Right lobe of liver (tissue), 6 donors: Measurements from ENCODE around the gene BRSK2. TPM values are rescaled to one million over a fixed set of nuclear protein-coding genes. Genes with fewer than 3 reads are reported as not detected.
"Not testable (repeated sequence)": the region's sequence is repeated elsewhere in the genome, so short reads cannot be mapped to it uniquely, and the experiment has no call there.

Experiments used
- ATAC-seq, 4 donors: fragments of 200-7000 bp; cut with Tn5 transposase; one replicate each; pipeline ENCODE4 v1.9.1; 2020; ENCODE audit warnings: mild to moderate bottlenecking in 4 of 4, moderate library complexity in 4 of 4
- DNase-seq, 3 donors: peaks; one replicate each; pipeline ENCODE4 v3.0.0-alpha.2; 2020
- H3K27ac ChIP-seq, 3 donors: fragments of 200-600 bp; one replicate each; pipeline ENCODE4 v1.8.0; 2022
- H3K27me3 ChIP-seq, 2 donors: fragments of 200-600 bp; one replicate each; pipeline ENCODE4 v1.8.0; 2022
- H3K36me3 ChIP-seq, 4 donors: fragments of 200-600 bp; sonication (generic) in 1 of 4; one replicate each; pipeline versions ENCODE4 v1.5.1 to v1.8.0; 2017 to 2022; ENCODE audit warnings: control low read depth in 1 of 4
- H3K4me1 ChIP-seq, 4 donors: fragments of 200-600 bp; sonication (generic) in 1 of 4; one replicate each; pipeline versions ENCODE4 v1.5.1 to v1.8.0; 2017 to 2022; ENCODE audit warnings: control low read depth in 1 of 4
- H3K4me3 ChIP-seq, 3 donors: fragments of 200-600 bp; one replicate each; pipeline ENCODE4 v1.8.0; 2022
- H3K9me3 ChIP-seq, 4 donors: fragments of 200-600 bp; sonication (generic) in 1 of 4; one replicate each; pipeline versions ENCODE4 v1.5.1 to v1.8.0; 2017 to 2022; ENCODE audit warnings: control low read depth in 1 of 4
- POLR2A ChIP-seq: fragments of 450-650 bp; IDR thresholded peaks from one replicate; pipeline ENCODE4 v1.6.1; 2017; ENCODE audit warnings: antibody characterized with exemption, mild to moderate bottlenecking
- WGBS: methylation state at CpG from one replicate; pipeline ENCODE4 v1.1.6; 2018; ENCODE audit warnings: low coverage, low lambda C conversion rate; ENCODE audit not compliant: insufficient coverage; ENCODE audit errors: missing lambda C conversion rate; 5-methylcytosine and 5-hydroxymethylcytosine counted together
- intact Hi-C, 2 donors: fragments of 100-400 bp; cut with DNase I; formaldehyde crosslinking; loops; one replicate each; pipeline versions ENCODE4 v1.11.2 to v1.14.1; 2022
- long read RNA-seq: library from polyadenylated mRNA; unstranded; transcript quantifications from one replicate; pipeline ENCODE4 v2.0.0, GENCODE V29; 2019
- total RNA-seq, 6 experiments: library from RNA; depleted of rRNA in 2 of 6; stranded (reverse); fragments of >200 nt in 2 of 6; fragmentation: NEBNext Ultra II Directional in 3 of 6; extraction: Animal tissue kit (Norgen Biotek cat#: 25700) in 3 of 6; gene quantifications; one replicate each; pipeline versions ENCODE4 v1.1.0 to v1.2.4, GENCODE V29; 2016 to 2023
- TF ChIP-seq, protein P1 (sequence below), 4 donors: fragments of 200-600 bp in 3 of 4; fragments of 450-650 bp in 1 of 4; IDR thresholded peaks; one replicate each; pipeline versions ENCODE4 v1.5.1 to v1.8.0; 2016 to 2022; ENCODE audit warnings: antibody characterized with exemption in 4 of 4, mild to moderate bottlenecking in 2 of 4
- donor health status: DM: no; HTN: yes; CAD: no.
- donor health status: DM: no; HTN: no; CAD: no.
- donor health status: DM: no; HTN: no; CAD: no.
- donor health status: DM: no; HTN: yes; CAD: no.
- donor health status: DM: no; HTN: yes; CAD: no.

Gene BRSK2
- under 1 TPM in 2 of 6 experiments, not detected in 4; 0.12 to 0.49 TPM for total RNA-seq
- long read RNA-seq: 0 reads

DNA sequence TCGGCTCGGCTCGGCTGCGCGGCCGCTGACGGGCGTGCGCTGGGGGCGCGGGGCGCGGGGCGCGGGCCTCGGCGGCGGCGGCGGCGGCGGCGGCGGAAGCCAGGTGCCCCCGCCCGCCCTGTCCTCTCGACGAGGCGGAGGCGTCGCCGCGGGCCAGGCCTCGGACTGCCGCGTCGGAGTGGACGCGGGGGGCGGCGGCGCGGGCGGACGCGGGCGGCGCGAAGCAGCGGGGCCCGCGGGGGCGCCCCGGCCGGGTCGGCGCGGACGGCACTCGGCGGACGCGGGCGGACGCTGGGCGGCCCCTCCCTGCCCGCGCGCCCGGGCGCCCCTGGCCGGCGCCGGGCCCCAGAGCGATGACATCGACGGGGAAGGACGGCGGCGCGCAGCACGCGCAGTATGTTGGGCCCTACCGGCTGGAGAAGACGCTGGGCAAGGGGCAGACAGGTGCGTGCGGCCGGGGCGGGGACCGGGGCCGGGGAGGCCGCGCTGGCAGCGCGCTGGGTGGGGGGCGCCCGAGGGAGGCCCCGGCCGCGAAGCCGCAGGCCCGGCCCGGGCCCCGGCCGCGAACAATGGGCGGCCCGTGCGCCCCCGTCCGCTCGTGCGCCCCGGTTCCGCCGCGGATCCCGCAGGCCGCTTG, at the start of gene BRSK2:
Gene BRSK2 (plus strand): TSS at position 3 of the 637 bp plus-strand sequence. CDS start 351 bp downstream, at position 354.
- 0% methylated on average over 6 of the region's 119 CpGs for WGBS
- no peak for DNase-seq
- H3K4me1 ChIP-seq: peaks cover 0 to 7% (median 0%) of the 10 kb centered on the region in 4 donors
- H3K9me3 ChIP-seq: no peaks in the 10 kb centered on the region
- no peak within 1 kb of the TSS for H3K27ac ChIP-seq
- intact Hi-C loops: no loop called here
- no peak for TF ChIP-seq POLR2A
- TF ChIP-seq, protein P1, sequence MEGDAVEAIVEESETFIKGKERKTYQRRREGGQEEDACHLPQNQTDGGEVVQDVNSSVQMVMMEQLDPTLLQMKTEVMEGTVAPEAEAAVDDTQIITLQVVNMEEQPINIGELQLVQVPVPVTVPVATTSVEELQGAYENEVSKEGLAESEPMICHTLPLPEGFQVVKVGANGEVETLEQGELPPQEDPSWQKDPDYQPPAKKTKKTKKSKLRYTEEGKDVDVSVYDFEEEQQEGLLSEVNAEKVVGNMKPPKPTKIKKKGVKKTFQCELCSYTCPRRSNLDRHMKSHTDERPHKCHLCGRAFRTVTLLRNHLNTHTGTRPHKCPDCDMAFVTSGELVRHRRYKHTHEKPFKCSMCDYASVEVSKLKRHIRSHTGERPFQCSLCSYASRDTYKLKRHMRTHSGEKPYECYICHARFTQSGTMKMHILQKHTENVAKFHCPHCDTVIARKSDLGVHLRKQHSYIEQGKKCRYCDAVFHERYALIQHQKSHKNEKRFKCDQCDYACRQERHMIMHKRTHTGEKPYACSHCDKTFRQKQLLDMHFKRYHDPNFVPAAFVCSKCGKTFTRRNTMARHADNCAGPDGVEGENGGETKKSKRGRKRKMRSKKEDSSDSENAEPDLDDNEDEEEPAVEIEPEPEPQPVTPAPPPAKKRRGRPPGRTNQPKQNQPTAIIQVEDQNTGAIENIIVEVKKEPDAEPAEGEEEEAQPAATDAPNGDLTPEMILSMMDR (IDR thresholded peaks at IDR 0.05): no peak
- H3K4me3 ChIP-seq: peak within 1 kb of the TSS; percentile 38 to 47 (median 43)
- H3K36me3 ChIP-seq: no peaks in the 10 kb centered on the region
- ATAC-seq: no peak
- peaks cover 4 to 5% of the 10 kb centered on the region in 2 donors for H3K27me3 ChIP-seq

DNA sequence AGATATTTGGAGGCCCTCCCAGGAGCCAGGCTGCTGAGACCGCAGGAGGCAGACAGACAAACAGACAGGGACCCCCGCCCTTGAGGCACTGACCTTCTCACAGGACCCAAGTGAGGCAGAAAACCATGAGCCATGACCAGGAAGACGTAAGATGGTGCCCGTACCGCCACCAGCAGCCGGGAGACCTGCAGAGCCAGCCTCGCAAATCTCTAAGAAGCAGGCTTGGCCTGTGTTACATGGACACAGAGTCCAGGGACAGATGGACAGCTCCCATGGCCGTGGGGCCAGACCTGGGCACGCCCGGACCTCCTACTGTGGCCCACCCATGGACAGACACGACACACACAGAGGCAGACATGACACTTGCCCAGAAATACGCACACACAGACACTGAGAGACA, 49.6 kb upstream of the BRSK2 start:
- ATAC-seq: no peak
- no peaks in the 10 kb centered on the region for H3K27me3 ChIP-seq
- H3K4me1 ChIP-seq: peaks cover 0 to 10% (median 8%) of the 10 kb centered on the region in 4 donors
- H3K27ac ChIP-seq: no peak overlapping the region
- H3K4me3 ChIP-seq: no peak overlapping the region
- WGBS: 76% methylated on average over 7 of the region's 12 CpGs
- TF ChIP-seq, protein P1 (IDR thresholded peaks at IDR 0.05): no peak
- no peak for TF ChIP-seq POLR2A
- intact Hi-C loops: no loop called here
- H3K9me3 ChIP-seq: no peaks in the 10 kb centered on the region
- no peaks in the 10 kb centered on the region for H3K36me3 ChIP-seq
- peak in 1 of 3 donors; percentile 46 for DNase-seq

DNA sequence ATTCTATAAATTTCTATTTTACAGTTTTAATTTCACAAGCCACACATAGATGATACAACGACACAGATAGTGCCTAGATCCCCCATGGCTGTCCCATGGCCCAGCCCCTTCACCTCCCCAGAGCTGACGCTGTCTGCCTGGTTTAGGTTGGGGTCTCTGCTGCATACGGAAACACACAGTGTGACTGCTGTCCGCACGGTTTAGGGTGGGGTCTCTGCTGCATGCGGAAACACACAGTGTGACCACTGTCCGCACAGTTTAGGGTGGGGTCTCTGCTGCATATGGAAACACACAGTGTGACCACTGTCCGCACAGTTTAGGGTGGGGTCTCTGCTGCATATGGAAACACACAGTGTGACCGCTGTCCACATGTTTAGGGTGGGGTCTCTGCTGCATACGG, 48.5 kb upstream of the BRSK2 start:
- WGBS: 63% methylated on average over 4 of the region's 10 CpGs
- DNase-seq, H3K27me3 ChIP-seq, H3K4me3 ChIP-seq, ATAC-seq, H3K9me3 ChIP-seq, intact Hi-C loops, H3K36me3 ChIP-seq, H3K27ac ChIP-seq, H3K4me1 ChIP-seq: not testable (repeated sequence)

DNA sequence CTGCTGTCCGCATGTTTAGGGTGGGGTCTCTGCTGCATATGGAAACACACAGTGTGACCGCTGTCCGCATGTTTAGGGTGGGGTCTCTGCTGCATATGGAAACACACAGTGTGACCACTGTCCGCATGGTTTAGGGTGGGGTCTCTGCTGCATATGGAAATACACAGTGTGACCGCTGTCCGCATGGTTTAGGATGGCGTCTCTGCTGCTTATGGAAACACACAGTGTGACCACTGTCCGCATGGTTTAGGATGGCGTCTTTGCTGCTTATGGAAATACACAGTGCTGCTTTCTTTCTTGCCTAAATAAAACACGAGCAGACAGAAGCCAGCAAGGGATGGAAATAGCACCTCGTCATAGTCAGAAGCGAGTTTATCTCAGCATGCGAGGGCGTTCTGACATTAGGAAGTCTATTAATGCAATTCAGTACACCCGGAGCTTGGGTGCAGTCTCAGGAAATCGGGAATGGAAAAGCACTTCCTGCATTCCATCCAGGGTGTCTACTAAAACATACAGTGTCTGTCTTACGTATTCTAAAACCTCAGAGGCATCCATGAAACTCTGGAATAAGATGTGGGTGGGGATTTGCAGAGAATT, 47.7 kb upstream of the BRSK2 start:
- no peaks in the 10 kb centered on the region for H3K27me3 ChIP-seq
- no peaks in the 10 kb centered on the region for H3K4me1 ChIP-seq
- intact Hi-C loops: no loop called here
- TF ChIP-seq, protein P1 (IDR thresholded peaks at IDR 0.05): no peak
- TF ChIP-seq POLR2A: no peak
- no peak overlapping the region for H3K4me3 ChIP-seq
- ATAC-seq: peak in 1 of 4 donors; percentile 51
- H3K27ac ChIP-seq: no peak overlapping the region
- peak in 1 of 3 donors; percentile 13 for DNase-seq
- WGBS: 21% methylated on average over 8 of the region's 17 CpGs
- H3K9me3 ChIP-seq: no peaks in the 10 kb centered on the region
- no peaks in the 10 kb centered on the region for H3K36me3 ChIP-seq

DNA sequence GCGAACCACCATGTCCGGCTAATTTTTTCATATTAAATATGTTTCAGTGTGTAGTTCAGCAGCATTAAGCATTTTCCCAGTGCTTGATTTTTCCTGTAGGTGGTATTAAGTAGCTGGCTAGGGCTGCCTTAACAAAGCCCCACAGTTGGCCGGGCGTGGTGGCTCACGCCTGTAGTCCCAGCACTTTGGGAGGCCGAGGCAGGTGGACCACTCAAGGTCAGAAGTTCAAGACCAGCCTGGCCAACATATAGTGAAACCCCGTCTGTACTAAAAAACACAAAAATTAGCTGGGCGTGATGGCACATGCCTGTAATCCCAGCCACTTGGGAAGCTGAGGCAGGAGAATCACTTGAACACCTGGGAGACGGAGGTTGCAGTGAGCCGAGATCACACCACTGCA, 46.8 kb upstream of the BRSK2 start:
- TF ChIP-seq, protein P1 (IDR thresholded peaks at IDR 0.05): no peak
- no peak for TF ChIP-seq POLR2A
- 69% methylated on average over 4 of the region's 10 CpGs for WGBS
- DNase-seq: no peak

More for the DNA sequence above, 46.8 kb upstream of the BRSK2 start:
- no peak for ATAC-seq
- Histone ChIP-seq H3K4me1 (no peaks in the 10 kb centered on the region), H3K36me3 (no peaks in the 10 kb centered on the region), H3K4me3 (no peak overlapping the region), H3K27me3 (no peaks in the 10 kb centered on the region), H3K27ac (no peak overlapping the region), H3K9me3 (no peaks in the 10 kb centered on the region)
- intact Hi-C loops: no loop called here
